Regular cardiac myocyte (primary cell): Measurements from ENCODE around the gene PYCR2. TPM values are rescaled to one million over a fixed set of nuclear protein-coding genes. Genes with fewer than 3 reads are reported as not detected.

Experiments used
- total RNA-seq: library from RNA; depleted of rRNA; stranded (reverse); fragments of >200 nt; gene quantifications from 2 replicates; pipeline ENCODE4 v1.2.3, GENCODE V29; 2014

Gene PYCR2
- total RNA-seq, result 38.6 and 48.1 TPM in 2 replicates

GRCh38 chr1:225923692-225924555, at the start of gene PYCR2:
Gene PYCR2, minus strand, starts transcription at chr1:225924250. Its CDS starts 140 bp downstream, at chr1:225924110.

GRCh38 chr1:225941187-225941941, 17.3 kb upstream of the PYCR2 start, which contains the start of gene LEFTY2:
Gene LEFTY2, minus strand, starts transcription at chr1:225941220. Its CDS starts 80 bp downstream, at chr1:225941140.

GRCh38 chr1:225888898-225889601, 35.0 kb downstream of the PYCR2 start, which contains the start of gene LEFTY1:
Gene LEFTY1, minus strand, starts transcription at chr1:225889146. Its CDS starts 80 bp downstream, at chr1:225889066.

GRCh38 chr1:225881959-225882693, 41.9 kb downstream of the PYCR2 start, which contains the start of gene TMEM63A:
Gene TMEM63A, minus strand, starts transcription at chr1:225882380. Its CDS starts 4,800 bp downstream, at chr1:225877580.

Other genes with a start within 250 kb of the PYCR2 start
- gene SRP9, start 146.4 kb downstream of the PYCR2 start, total RNA-seq, result 213 and 244 TPM in 2 replicates
- gene EPHX1, start 114.1 kb downstream of the PYCR2 start, total RNA-seq, result 14.8 and 23.7 TPM in 2 replicates
- gene TMEM63A, start 41.9 kb downstream of the PYCR2 start, total RNA-seq, result 9.4 and 19.4 TPM in 2 replicates
- not detected in 2 replicates for gene LEFTY1, start 35.1 kb downstream of the PYCR2 start, total RNA-seq
- gene LEFTY2, start 17.0 kb upstream of the PYCR2 start, total RNA-seq, result under 0.01 TPM in 1 of 2 replicates, not detected in the other
- 29.3 and 38.2 TPM in 2 replicates for gene SDE2, start 75.1 kb upstream of the PYCR2 start, total RNA-seq
- gene H3-3A, start 138.5 kb upstream of the PYCR2 start, total RNA-seq, result 85.4 and 165 TPM in 2 replicates